GM23248 (cell line): ENCODE results near the gene MYO1D. TPM values are rescaled to one million over a fixed set of nuclear protein-coding genes. Genes with fewer than 3 reads are reported as not detected.

Source experiments
- DNase-seq: peaks from one replicate; pipeline ENCODE4 v3.0.0-alpha.2; 2015
- H2AFZ ChIP-seq: fragments of 200-600 bp; sonication (generic); 2 replicates; pipeline ENCODE4 v1.6.1; 2016; ENCODE audit warnings: antibody characterized with exemption
- H3F3A ChIP-seq: fragments of 200-600 bp; sonication (generic); 2 replicates; pipeline ENCODE4 v1.6.1; 2016; ENCODE audit warnings: mild to moderate bottlenecking, antibody characterized with exemption, mixed run types; ENCODE audit not compliant: insufficient read depth
- H3K27ac ChIP-seq: fragments of 200-600 bp; sonication (generic); 2 replicates; pipeline ENCODE4 v1.5.1; 2016; ENCODE audit warnings: mild to moderate bottlenecking
- H3K27me3 ChIP-seq: fragments of 200-600 bp; sonication (generic); replicated peaks from 2 replicates; pipeline ENCODE4 v1.6.1; 2016; ENCODE audit warnings: mild to moderate bottlenecking; ENCODE audit not compliant: insufficient read depth
- H3K36me3 ChIP-seq: fragments of 200-600 bp; sonication (generic); 2 replicates; pipeline ENCODE4 v1.6.1; 2016; ENCODE audit warnings: low read depth, mild to moderate bottlenecking
- H3K4me1 ChIP-seq: fragments of 200-600 bp; sonication (generic); 2 replicates; pipeline ENCODE4 v1.6.1; 2016; ENCODE audit warnings: mild to moderate bottlenecking; ENCODE audit not compliant: insufficient read depth
- H3K4me2 ChIP-seq: fragments of 200-600 bp; sonication (generic); one replicate; pipeline ENCODE4 v1.6.1; 2016; ENCODE audit warnings: mild to moderate bottlenecking; ENCODE audit not compliant: unreplicated experiment
- H3K4me3 ChIP-seq: fragments of 200-600 bp; sonication (generic); 2 replicates; pipeline ENCODE4 v1.5.1; 2016; ENCODE audit warnings: mild to moderate bottlenecking
- H3K79me2 ChIP-seq: fragments of 200-600 bp; sonication (generic); 2 replicates; pipeline ENCODE4 v1.6.1; 2016; ENCODE audit warnings: mild to moderate bottlenecking; ENCODE audit not compliant: insufficient read depth
- H3K9ac ChIP-seq: fragments of 200-600 bp; sonication (generic); 2 replicates; pipeline ENCODE4 v1.6.1; 2016; ENCODE audit warnings: mild to moderate bottlenecking
- H3K9me2 ChIP-seq: fragments of 200-600 bp; sonication (generic); 2 replicates; pipeline ENCODE4 v1.6.1; 2016; ENCODE audit warnings: mixed run types, mild to moderate bottlenecking, moderate library complexity; ENCODE audit not compliant: insufficient read depth
- H3K9me3 ChIP-seq: fragments of 200-600 bp; sonication (generic); one replicate; pipeline ENCODE4 v1.6.1; 2017; ENCODE audit warnings: low read depth
- H4K20me1 ChIP-seq: fragments of 200-600 bp; sonication (generic); 2 replicates; pipeline ENCODE4 v1.6.0; 2016; ENCODE audit not compliant: insufficient read depth
- EZH2 ChIP-seq: fragments of 200-600 bp; sonication (generic); IDR thresholded peaks from 2 replicates; pipeline ENCODE4 v1.6.1; 2018; ENCODE audit warnings: antibody characterized with exemption, mild to moderate bottlenecking; ENCODE audit not compliant: insufficient read depth, poor library complexity, severe bottlenecking
- EZH2phosphoT487 ChIP-seq: fragments of 200-600 bp; sonication (generic); IDR thresholded peaks from 2 replicates; pipeline ENCODE4 v1.6.1; 2018; ENCODE audit warnings: antibody characterized with exemption, moderate library complexity, mild to moderate bottlenecking, low read depth; ENCODE audit not compliant: insufficient read depth
- WGBS, 2 experiments: methylation state at CpG; one replicate each; pipeline ENCODE4 v1.1.6; 2015 to 2017; ENCODE audit warnings: low lambda C conversion rate in 2 of 2, low coverage in 1 of 2; ENCODE audit errors: missing lambda C conversion rate in 2 of 2; 5-methylcytosine and 5-hydroxymethylcytosine counted together
- in situ Hi-C: fragments of 300-500 bp; cut with MboI; formaldehyde crosslinking; loops from 2 replicates; pipeline ENCODE4 v1.15.0; 2020
- polyA plus RNA-seq: library from polyadenylated mRNA; unstranded; fragments of >200 nt; fragmentation: Nextera tagmentation; extraction: Ambion mirVana; gene quantifications from 2 replicates; pipeline ENCODE4 v1.2.1, GENCODE V29; 2016
- total RNA-seq: library from RNA; depleted of rRNA; stranded (reverse); fragments of >200 nt; shearing (Covaris generic); gene quantifications from 2 replicates; pipeline ENCODE4 v1.2.3, GENCODE V29; 2014

MYO1D gene
- total and polyA plus RNA-seq, 2 experiments from 2014 or later: 54.1 to 99.5 TPM

DNA sequence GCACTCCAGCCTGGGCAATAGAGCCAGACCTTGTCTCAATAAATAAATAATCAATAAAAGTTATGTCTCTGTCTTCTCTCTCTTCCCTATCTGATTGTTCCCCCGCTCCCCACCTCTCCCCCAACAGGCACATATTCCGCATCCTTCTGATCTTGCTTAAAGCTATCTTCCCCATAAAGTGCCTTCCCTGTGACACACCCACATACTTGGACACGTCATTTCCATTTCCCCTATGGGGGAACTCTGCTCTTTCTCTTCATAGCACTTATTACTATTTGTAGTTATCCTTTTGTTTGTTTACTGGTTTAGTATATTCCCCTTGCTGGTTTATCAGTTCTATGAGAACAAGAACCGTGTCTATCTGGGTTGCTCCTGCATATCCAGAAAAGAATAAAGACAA, 14.9 kb downstream of the MYO1D start:
- H4K20me1 ChIP-seq: no peaks in the 10 kb centered on the region; the same call in 1 of the 2 replicates
- no peaks in the 10 kb centered on the region for H3K9me2 ChIP-seq
- H3K4me1 ChIP-seq: peaks cover 23% of the 10 kb centered on the region
- no peaks in the 10 kb centered on the region for H3K27me3 ChIP-seq
- no peak for DNase-seq
- H3K9ac ChIP-seq: no peak overlapping the region
- in situ Hi-C loops: no loop called here
- H3F3A ChIP-seq: no peaks in the 10 kb centered on the region
- H3K79me2 ChIP-seq: peaks cover 98% of the 10 kb centered on the region
- H3K36me3 ChIP-seq: no peaks in the 10 kb centered on the region
- WGBS, 2 experiments: 97 to 99% methylated on average over 4 of the region's 4 CpGs
- no peak for TF ChIP-seq EZH2
- TF ChIP-seq EZH2phosphoT487: no peak
- H3K4me3 ChIP-seq: no peak overlapping the region
- H3K27ac ChIP-seq: no peak overlapping the region
- no peaks in the 10 kb centered on the region for H3K9me3 ChIP-seq
- H3K4me2 ChIP-seq: no peak overlapping the region
- H2AFZ ChIP-seq: no peak overlapping the region

DNA sequence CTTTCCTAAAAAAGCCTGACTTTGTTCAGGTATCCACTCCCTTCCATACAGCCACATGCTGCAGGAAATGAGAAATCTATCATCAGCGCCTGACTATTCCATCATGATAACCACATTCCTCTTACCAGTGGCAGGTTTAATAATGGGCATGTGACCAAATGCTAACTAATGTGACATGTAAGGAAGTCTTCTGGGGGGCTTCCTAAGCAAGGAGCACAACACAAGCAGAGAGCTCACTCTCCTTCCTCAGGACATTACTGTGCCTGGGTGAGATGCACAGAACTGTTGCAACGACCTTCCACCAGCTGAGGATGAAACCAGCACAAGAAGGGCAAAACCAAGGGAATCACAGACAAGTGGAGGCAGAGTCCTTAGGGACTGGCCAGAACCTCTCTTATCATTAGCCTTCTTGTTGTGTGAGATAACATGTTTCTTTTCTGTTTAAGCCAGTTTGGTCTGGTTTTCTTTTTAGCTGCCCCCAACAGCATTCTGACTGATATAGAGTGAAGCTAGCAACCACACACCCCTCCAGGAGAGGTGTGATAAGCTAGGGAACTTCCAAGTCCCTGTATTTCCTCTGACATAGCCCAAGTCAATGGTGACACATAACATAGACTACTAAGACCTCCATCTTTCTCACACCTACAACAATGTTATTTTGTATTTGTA, 16.9 kb downstream of the MYO1D start:
- Histone ChIP-seq H3K9ac (no peak overlapping the region), H3F3A (0 out of 2 replicates have a peak, but pooled peaks cover 3% of the 10 kb centered on the region), H3K27me3 (no peaks in the 10 kb centered on the region), H4K20me1 (no peaks in the 10 kb centered on the region; the same call in 1 of the 2 replicates), H3K4me1 (peaks cover 17% of the 10 kb centered on the region), H3K9me3 (no peaks in the 10 kb centered on the region), H3K4me3 (no peak overlapping the region), H2AFZ (no peak overlapping the region), H3K4me2 (no peak overlapping the region), H3K27ac (no peak overlapping the region), H3K36me3 (no peaks in the 10 kb centered on the region), H3K79me2 (peaks cover 98% of the 10 kb centered on the region), H3K9me2 (no peaks in the 10 kb centered on the region)
- 73 to 80% methylated on average over 2 of the region's 2 CpGs for WGBS, 2 experiments
- no peak for DNase-seq
- in situ Hi-C loops: no loop called here
- TF ChIP-seq EZH2 (no peak), EZH2phosphoT487 (no peak)

DNA sequence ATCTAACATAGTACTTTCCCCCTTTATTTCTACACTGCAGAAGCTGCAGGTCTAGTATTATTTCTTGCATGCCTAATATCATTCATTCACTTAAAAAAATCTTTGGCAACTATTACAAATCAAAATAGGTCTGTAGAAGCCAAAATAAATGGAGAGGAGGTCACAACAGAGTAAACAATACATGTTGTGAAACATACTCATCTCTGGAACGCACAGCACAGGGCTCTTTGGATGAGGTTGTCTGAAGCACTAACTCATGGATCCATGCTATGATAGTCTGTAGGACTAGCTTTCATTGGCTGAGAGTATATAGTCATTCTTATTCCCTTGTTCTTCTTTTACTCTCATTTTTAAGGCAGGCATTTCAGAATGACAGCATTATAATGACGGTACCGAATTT, 21.3 kb downstream of the MYO1D start:
- H3K4me3 ChIP-seq: no peak overlapping the region
- H4K20me1 ChIP-seq: no peaks in the 10 kb centered on the region; the same call in 1 of the 2 replicates
- no peak overlapping the region for H3K4me2 ChIP-seq
- H3K9ac ChIP-seq: no peak overlapping the region
- H3K9me3 ChIP-seq: no peaks in the 10 kb centered on the region
- no peak overlapping the region for H2AFZ ChIP-seq
- WGBS, 2 experiments: 95% methylated on average over 3 of the region's 3 CpGs
- H3K27me3 ChIP-seq: no peaks in the 10 kb centered on the region
- H3K9me2 ChIP-seq: 0 out of 2 replicates have a peak, but pooled peaks cover 4% of the 10 kb centered on the region
- peaks cover 20% of the 10 kb centered on the region; the same call in 1 of the 2 replicates for H3F3A ChIP-seq
- H3K27ac ChIP-seq: no peak overlapping the region
- H3K79me2 ChIP-seq: peaks cover 96% of the 10 kb centered on the region
- no peak for DNase-seq
- no peak for TF ChIP-seq EZH2
- TF ChIP-seq EZH2phosphoT487: no peak
- in situ Hi-C loops: no loop called here
- H3K36me3 ChIP-seq: no peaks in the 10 kb centered on the region
- H3K4me1 ChIP-seq: peaks cover 16% of the 10 kb centered on the region; the same call in 1 of the 2 replicates

DNA sequence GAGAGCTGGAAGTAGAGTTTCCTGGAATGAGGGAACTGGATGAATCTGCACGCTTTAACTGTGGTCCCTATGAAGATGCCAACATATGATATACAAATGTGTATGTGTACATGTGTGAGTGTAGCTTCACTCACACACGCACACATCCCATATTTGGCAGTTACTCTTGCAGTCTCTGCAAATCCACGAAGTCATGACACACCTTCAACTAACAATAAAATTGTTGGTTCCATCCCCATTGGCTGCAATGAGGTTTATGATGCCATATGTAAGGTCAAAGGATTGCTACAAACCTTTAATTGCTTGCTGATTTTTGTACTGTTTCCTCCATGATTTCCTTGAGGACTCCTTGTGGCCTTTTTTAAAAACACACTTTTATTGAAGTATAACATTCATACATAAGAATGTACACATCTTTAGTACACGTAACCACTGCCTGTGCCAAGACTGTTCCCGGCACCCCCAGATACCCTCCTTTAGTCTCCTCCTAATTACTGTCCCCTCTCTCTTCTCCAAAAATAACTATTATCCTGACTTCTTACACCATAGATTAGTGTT, 22.0 kb downstream of the MYO1D start:
- H3K79me2 ChIP-seq: peaks cover 94% of the 10 kb centered on the region
- H2AFZ ChIP-seq: no peak overlapping the region
- no peaks in the 10 kb centered on the region for H3K9me3 ChIP-seq
- H3K36me3 ChIP-seq: no peaks in the 10 kb centered on the region
- H3K4me2 ChIP-seq: no peak overlapping the region
- H3K9me2 ChIP-seq: 0 out of 2 replicates have a peak, but pooled peaks cover 4% of the 10 kb centered on the region
- no peaks in the 10 kb centered on the region for H3K27me3 ChIP-seq
- H3K9ac ChIP-seq: no peak overlapping the region
- TF ChIP-seq EZH2phosphoT487 (no peak), EZH2 (no peak)
- peak; percentile 17 for DNase-seq
- 77 to 79% methylated on average over 5 of the region's 5 CpGs for WGBS, 2 experiments
- in situ Hi-C loops: no loop called here
- H3K27ac ChIP-seq: no peak overlapping the region
- H3K4me1 ChIP-seq: peaks cover 16% of the 10 kb centered on the region; the same call in 1 of the 2 replicates
- no peaks in the 10 kb centered on the region; the same call in 1 of the 2 replicates for H4K20me1 ChIP-seq
- no peak overlapping the region for H3K4me3 ChIP-seq
- H3F3A ChIP-seq: peaks cover 20% of the 10 kb centered on the region; the same call in 1 of the 2 replicates
